Neural cell (in vitro differentiated cells): Measurements from ENCODE around the gene KLHL34. TPM values are rescaled to one million over a fixed set of nuclear protein-coding genes. Genes with fewer than 3 reads are reported as not detected.

ENCODE experiments used
- H2AFZ ChIP-seq: fragments of 200-600, 300-800 bp; sonication (generic), shearing (Covaris generic); 2 replicates; pipeline ENCODE4 v1.6.0; 2014; ENCODE audit warnings: low read depth, mild to moderate bottlenecking, antibody characterized with exemption, low read length, moderate library complexity
- H3F3A ChIP-seq: fragments of 200-600 bp; shearing (Covaris generic); 2 replicates; pipeline ENCODE4 v1.6.1; 2016; ENCODE audit warnings: mild to moderate bottlenecking, moderate library complexity, mixed read lengths, antibody characterized with exemption, low read length; ENCODE audit not compliant: insufficient read depth, poor library complexity, severe bottlenecking
- H3K27ac ChIP-seq: fragments of 200-600, 300-800 bp; sonication (generic), shearing (Covaris generic); 2 replicates; pipeline ENCODE4 v1.5.1; 2014; ENCODE audit warnings: mild to moderate bottlenecking, low read length, moderate library complexity
- H3K27me3 ChIP-seq: fragments of 300-800, 200-600 bp; sonication (generic), shearing (Covaris generic); 2 replicates; pipeline ENCODE4 v1.6.0; 2014; ENCODE audit warnings: mild to moderate bottlenecking, low read depth, low read length, moderate library complexity; ENCODE audit not compliant: insufficient read depth
- H3K36me3 ChIP-seq: fragments of 300-800, 200-600 bp; sonication (generic), shearing (Covaris generic); 2 replicates; pipeline ENCODE4 v1.5.1; 2014; ENCODE audit warnings: mild to moderate bottlenecking, antibody characterized with exemption, low read length, moderate library complexity; ENCODE audit not compliant: insufficient read depth
- H3K4me2 ChIP-seq: fragments of 300-800, 200-600 bp; sonication (generic), shearing (Covaris generic); 2 replicates; pipeline ENCODE4 v1.6.0; 2014; ENCODE audit warnings: mild to moderate bottlenecking, low read length
- H3K4me3 ChIP-seq: fragments of 300-800, 200-600 bp; sonication (generic), shearing (Covaris generic); 2 replicates; pipeline ENCODE4 v1.5.1; 2014; ENCODE audit warnings: mild to moderate bottlenecking, low read length, moderate library complexity
- H3K79me2 ChIP-seq: fragments of 200-600 bp; shearing (Covaris generic); replicated peaks from 2 replicates; pipeline ENCODE4 v1.6.0; 2014; ENCODE audit warnings: mild to moderate bottlenecking, low read length, moderate library complexity; ENCODE audit not compliant: insufficient read depth
- H3K9ac ChIP-seq: fragments of 300-800, 200-600 bp; sonication (generic), shearing (Covaris generic); 2 replicates; pipeline ENCODE4 v1.6.1; 2016; ENCODE audit warnings: mild to moderate bottlenecking, low read length, mixed read lengths
- H3K9me2 ChIP-seq: fragments of 200-600 bp; shearing (Covaris generic); 2 replicates; pipeline ENCODE4 v1.6.1; 2016; ENCODE audit warnings: mild to moderate bottlenecking, low read length, mixed read lengths; ENCODE audit not compliant: insufficient read depth
- H3K9me3 ChIP-seq: fragments of 200-600, 300-800 bp; sonication (generic), shearing (Covaris generic); 2 replicates; pipeline ENCODE4 v1.6.1; 2016; ENCODE audit warnings: mild to moderate bottlenecking, mixed run types, low read length, moderate library complexity, mixed read lengths
- H4K20me1 ChIP-seq: fragments of 200-600 bp; shearing (Covaris generic); 2 replicates; pipeline ENCODE4 v1.6.1; 2016; ENCODE audit warnings: mild to moderate bottlenecking, mixed run types; ENCODE audit not compliant: insufficient read depth
- EP300 ChIP-seq: fragments of 450-650 bp; conservative IDR thresholded peaks from 2 replicates; pipeline ENCODE4 v1.6.1; 2014; ENCODE audit warnings: antibody characterized with exemption, mild to moderate bottlenecking, moderate library complexity; ENCODE audit not compliant: poor library complexity, severe bottlenecking
- EZH2 ChIP-seq: fragments of 200-600, 300-800 bp; shearing (Covaris generic), sonication (generic); IDR thresholded peaks from 2 replicates; pipeline ENCODE4 v1.6.1; 2014; ENCODE audit warnings: antibody characterized with exemption, low read length, borderline replicate concordance, mild to moderate bottlenecking; ENCODE audit not compliant: insufficient read depth, poor library complexity, severe bottlenecking
- MXI1 ChIP-seq: fragments of 450-650 bp; conservative IDR thresholded peaks from 2 replicates; pipeline ENCODE4 v1.6.1; 2014; ENCODE audit warnings: antibody characterized with exemption, mild to moderate bottlenecking; ENCODE audit not compliant: poor library complexity, severe bottlenecking
- POLR2AphosphoS5 ChIP-seq: IDR thresholded peaks from 2 replicates; pipeline ENCODE4 v1.6.1; 2012
- RAD21 ChIP-seq: fragments of 450-650 bp; conservative IDR thresholded peaks from 2 replicates; pipeline ENCODE4 v1.6.1; 2014; ENCODE audit warnings: antibody characterized with exemption, mild to moderate bottlenecking, moderate library complexity
- SMC3 ChIP-seq: fragments of 450-650 bp; conservative IDR thresholded peaks from 2 replicates; pipeline ENCODE4 v1.6.1; 2014; ENCODE audit warnings: antibody characterized with exemption, mild to moderate bottlenecking, moderate library complexity; ENCODE audit not compliant: poor library complexity
- polyA plus RNA-seq: library from polyadenylated mRNA; depleted of rRNA; stranded (reverse); fragments of >200 nt; gene quantifications from 2 replicates; pipeline ENCODE4 v1.2.3, GENCODE V29; 2014
- TF ChIP-seq, protein P1 (sequence below): fragments of 450-650 bp; IDR thresholded peaks from 2 replicates; pipeline ENCODE4 v1.5.1; 2014; ENCODE audit warnings: antibody characterized with exemption, mild to moderate bottlenecking, moderate library complexity; ENCODE audit not compliant: poor library complexity, severe bottlenecking
- TF ChIP-seq, protein P2 (sequence below): IDR thresholded peaks from 2 replicates; pipeline ENCODE4 v1.6.1; 2012; ENCODE audit warnings: borderline replicate concordance

Gene KLHL34
- polyA plus RNA-seq, 1 donor from 2014 or later: not detected

DNA sequence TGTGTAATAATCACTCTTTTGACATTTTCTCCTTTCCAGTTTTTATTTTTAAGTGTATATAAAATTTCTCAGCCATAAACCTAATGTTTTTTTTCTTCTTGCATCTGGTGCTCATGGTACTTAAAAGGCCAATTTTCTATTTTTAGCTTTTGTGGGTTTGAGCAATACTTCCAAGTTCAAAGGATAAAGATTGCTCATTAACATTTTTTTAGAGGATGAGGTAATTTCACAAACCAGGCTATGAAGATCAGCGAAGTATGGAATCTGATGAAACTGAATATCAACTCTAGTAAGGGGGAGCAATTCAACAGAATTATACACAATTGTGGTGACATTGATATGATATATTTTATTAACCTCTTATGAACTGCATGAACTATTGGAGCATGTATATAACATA, 25.8 kb upstream of the KLHL34 start:
- Histone ChIP-seq H3K27ac (no peak overlapping the region), H3K9me3 (no peaks in the 10 kb centered on the region), H3K9me2 (no peaks in the 10 kb centered on the region), H3K79me2 (no peaks in the 10 kb centered on the region), H3F3A (no peaks in the 10 kb centered on the region), H2AFZ (no peak overlapping the region), H3K4me2 (no peak overlapping the region), H3K36me3 (no peaks in the 10 kb centered on the region), H3K4me3 (no peak overlapping the region), H4K20me1 (no peaks in the 10 kb centered on the region), H3K9ac (no peak overlapping the region), H3K27me3 (no peaks in the 10 kb centered on the region)
- TF ChIP-seq, protein P1, sequence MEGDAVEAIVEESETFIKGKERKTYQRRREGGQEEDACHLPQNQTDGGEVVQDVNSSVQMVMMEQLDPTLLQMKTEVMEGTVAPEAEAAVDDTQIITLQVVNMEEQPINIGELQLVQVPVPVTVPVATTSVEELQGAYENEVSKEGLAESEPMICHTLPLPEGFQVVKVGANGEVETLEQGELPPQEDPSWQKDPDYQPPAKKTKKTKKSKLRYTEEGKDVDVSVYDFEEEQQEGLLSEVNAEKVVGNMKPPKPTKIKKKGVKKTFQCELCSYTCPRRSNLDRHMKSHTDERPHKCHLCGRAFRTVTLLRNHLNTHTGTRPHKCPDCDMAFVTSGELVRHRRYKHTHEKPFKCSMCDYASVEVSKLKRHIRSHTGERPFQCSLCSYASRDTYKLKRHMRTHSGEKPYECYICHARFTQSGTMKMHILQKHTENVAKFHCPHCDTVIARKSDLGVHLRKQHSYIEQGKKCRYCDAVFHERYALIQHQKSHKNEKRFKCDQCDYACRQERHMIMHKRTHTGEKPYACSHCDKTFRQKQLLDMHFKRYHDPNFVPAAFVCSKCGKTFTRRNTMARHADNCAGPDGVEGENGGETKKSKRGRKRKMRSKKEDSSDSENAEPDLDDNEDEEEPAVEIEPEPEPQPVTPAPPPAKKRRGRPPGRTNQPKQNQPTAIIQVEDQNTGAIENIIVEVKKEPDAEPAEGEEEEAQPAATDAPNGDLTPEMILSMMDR: no peak
- TF ChIP-seq RAD21 (no peak), MXI1 (no peak), POLR2AphosphoS5 (no peak), SMC3 (no peak), EP300 (no peak), EZH2 (no peak)
- TF ChIP-seq, protein P2, sequence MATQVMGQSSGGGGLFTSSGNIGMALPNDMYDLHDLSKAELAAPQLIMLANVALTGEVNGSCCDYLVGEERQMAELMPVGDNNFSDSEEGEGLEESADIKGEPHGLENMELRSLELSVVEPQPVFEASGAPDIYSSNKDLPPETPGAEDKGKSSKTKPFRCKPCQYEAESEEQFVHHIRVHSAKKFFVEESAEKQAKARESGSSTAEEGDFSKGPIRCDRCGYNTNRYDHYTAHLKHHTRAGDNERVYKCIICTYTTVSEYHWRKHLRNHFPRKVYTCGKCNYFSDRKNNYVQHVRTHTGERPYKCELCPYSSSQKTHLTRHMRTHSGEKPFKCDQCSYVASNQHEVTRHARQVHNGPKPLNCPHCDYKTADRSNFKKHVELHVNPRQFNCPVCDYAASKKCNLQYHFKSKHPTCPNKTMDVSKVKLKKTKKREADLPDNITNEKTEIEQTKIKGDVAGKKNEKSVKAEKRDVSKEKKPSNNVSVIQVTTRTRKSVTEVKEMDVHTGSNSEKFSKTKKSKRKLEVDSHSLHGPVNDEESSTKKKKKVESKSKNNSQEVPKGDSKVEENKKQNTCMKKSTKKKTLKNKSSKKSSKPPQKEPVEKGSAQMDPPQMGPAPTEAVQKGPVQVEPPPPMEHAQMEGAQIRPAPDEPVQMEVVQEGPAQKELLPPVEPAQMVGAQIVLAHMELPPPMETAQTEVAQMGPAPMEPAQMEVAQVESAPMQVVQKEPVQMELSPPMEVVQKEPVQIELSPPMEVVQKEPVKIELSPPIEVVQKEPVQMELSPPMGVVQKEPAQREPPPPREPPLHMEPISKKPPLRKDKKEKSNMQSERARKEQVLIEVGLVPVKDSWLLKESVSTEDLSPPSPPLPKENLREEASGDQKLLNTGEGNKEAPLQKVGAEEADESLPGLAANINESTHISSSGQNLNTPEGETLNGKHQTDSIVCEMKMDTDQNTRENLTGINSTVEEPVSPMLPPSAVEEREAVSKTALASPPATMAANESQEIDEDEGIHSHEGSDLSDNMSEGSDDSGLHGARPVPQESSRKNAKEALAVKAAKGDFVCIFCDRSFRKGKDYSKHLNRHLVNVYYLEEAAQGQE: no peak

DNA sequence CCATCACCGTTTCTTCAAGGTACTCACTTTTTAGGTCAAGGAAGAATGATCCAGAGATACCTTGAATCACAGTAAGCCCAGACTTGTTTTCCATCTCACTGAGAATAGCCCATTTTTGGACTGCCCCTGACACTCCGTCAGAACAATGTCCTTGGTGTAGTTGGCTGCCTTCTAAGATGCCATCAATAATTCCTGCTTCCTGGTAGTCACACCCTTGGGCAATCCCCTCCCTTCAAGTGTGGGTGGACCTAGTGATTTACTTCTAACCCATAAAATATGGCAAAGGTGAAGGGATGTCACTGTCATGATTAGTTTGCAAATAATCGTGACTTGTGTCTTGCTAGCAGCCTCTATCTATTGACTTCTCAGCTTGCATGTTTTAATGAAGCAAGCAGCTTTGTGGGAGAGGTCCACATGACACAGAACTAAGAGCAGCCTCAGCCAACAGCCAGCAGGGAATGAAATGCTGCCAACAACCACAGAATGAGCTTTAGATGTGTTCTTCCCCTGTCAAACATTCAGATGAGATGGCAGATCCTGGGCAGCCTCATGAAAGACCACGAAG, 20.0 kb upstream of the KLHL34 start:
- Histone ChIP-seq H3K79me2 (no peaks in the 10 kb centered on the region), H3K4me2 (no peak overlapping the region), H3K27ac (no peak overlapping the region), H3F3A (no peaks in the 10 kb centered on the region), H3K9me3 (no peaks in the 10 kb centered on the region), H3K9me2 (no peaks in the 10 kb centered on the region), H3K36me3 (no peaks in the 10 kb centered on the region), H4K20me1 (no peaks in the 10 kb centered on the region), H3K4me3 (no peak overlapping the region), H3K27me3 (no peaks in the 10 kb centered on the region), H2AFZ (no peak overlapping the region), H3K9ac (no peak overlapping the region)
- TF ChIP-seq, protein P2: no peak
- TF ChIP-seq EP300 (no peak), MXI1 (no peak), RAD21 (no peak), POLR2AphosphoS5 (no peak)
